Testis (tissue), 2 donors: Measurements from ENCODE around the gene IL1RAPL1.

Source experiments
- CTCF ChIP-seq, 3 experiments: fragments of 450-650 bp in 2 of 3; fragments of 200-600 bp in 1 of 3; sonication (generic) in 1 of 3; IDR thresholded peaks; one replicate each; pipeline ENCODE4 v1.5.1; 2016 to 2019; ENCODE audit warnings: antibody characterized with exemption in 3 of 3, mild to moderate bottlenecking in 2 of 3, moderate library complexity in 1 of 3
- POLR2A ChIP-seq: fragments of 450-650 bp; IDR thresholded peaks from one replicate; pipeline ENCODE4 v1.6.1; 2017; ENCODE audit warnings: antibody characterized with exemption, mild to moderate bottlenecking, moderate library complexity

- TF ChIP-seq CTCF (IDR thresholded peaks at IDR 0.05), result no peak
- no peak for TF ChIP-seq POLR2A
Observed at GRCh38 chrX:28590396-28590795, 3.1 kb downstream of the IL1RAPL1 start.
